H1 (cell line): ENCODE results near the gene CFAP210.

Experiments
- CTCF ChIP-seq, 3 experiments: IDR thresholded peaks; 1 replicate in 2 of 3; 2 replicates in 1 of 3; pipeline versions ENCODE4 v1.5.1 to v1.6.1; 2011; ENCODE audit warnings: low read length in 3 of 3, mild to moderate bottlenecking in 3 of 3, inconsistent platforms in 2 of 3, low read depth in 1 of 3, moderate library complexity in 1 of 3; ENCODE audit not compliant: insufficient read depth in 1 of 3; ENCODE audit errors: control extremely low read depth in 1 of 3
- EGR1 ChIP-seq: IDR thresholded peaks from 2 replicates; pipeline ENCODE4 v1.6.1; 2011; ENCODE audit warnings: low read depth, low read length, borderline replicate concordance
- EP300 ChIP-seq, 2 experiments: IDR thresholded peaks; 1 replicate in 1 of 2; 2 replicates in 1 of 2; pipeline ENCODE4 v1.6.1; 2011 to 2012; ENCODE audit warnings: low read depth in 2 of 2, low read length in 2 of 2, mild to moderate bottlenecking in 2 of 2, borderline replicate concordance in 1 of 2, inconsistent platforms in 1 of 2, moderate library complexity in 1 of 2
- EZH2 ChIP-seq: fragments of 200-600 bp; sonication (generic); IDR thresholded peaks from 2 replicates; pipeline ENCODE4 v1.7.1; 2012; ENCODE audit warnings: low read depth, mild to moderate bottlenecking, moderate library complexity, low read length, inconsistent platforms; ENCODE audit not compliant: severe bottlenecking
- JUN ChIP-seq: IDR thresholded peaks from 2 replicates; pipeline ENCODE4 v1.6.1; 2011; ENCODE audit warnings: low read depth, mild to moderate bottlenecking, improper control_type of control experiment, low read length
- JUND ChIP-seq: IDR thresholded peaks from 2 replicates; pipeline ENCODE4 v1.6.1; 2011; ENCODE audit warnings: mild to moderate bottlenecking, improper control_type of control experiment, low read length
- MAFK ChIP-seq: IDR thresholded peaks from 2 replicates; pipeline ENCODE4 v1.6.1; 2012; ENCODE audit warnings: low read depth, mild to moderate bottlenecking, improper control_type of control experiment, low read length
- POLR2A ChIP-seq, 2 experiments: IDR thresholded peaks; 1 replicate in 1 of 2; 2 replicates in 1 of 2; pipeline ENCODE4 v1.6.1; 2011; ENCODE audit warnings: low read depth in 2 of 2, low read length in 2 of 2, mild to moderate bottlenecking in 2 of 2; ENCODE audit errors: control extremely low read depth in 1 of 2
- SIRT6 ChIP-seq: IDR thresholded peaks from one replicate; pipeline ENCODE4 v1.7.1; 2012; ENCODE audit warnings: low read length, inconsistent platforms
- SIX5 ChIP-seq: IDR thresholded peaks from 2 replicates; pipeline ENCODE4 v1.6.1; 2011; ENCODE audit warnings: mild to moderate bottlenecking, low read depth, low read length

DNA sequence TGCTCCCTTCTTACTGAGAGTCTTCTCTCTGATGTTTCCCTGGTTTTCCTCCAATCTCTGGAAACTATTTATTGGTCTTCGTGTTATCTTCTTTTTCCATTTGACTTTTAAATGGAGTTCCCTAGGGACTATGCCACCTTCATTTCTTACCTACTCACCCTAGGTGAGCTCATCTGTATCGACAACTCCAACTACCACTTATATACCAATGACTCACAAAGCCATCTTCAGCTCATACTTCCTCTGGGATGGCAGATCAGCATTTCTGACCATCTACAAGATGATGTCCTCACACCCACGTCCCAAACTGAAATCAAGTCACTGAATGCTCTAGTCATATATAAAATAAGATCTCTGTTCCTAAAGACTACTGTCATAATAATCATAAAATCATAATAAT, 40.6 kb downstream of the CFAP210 start:
- TF ChIP-seq CTCF (IDR thresholded peaks at IDR 0.05; ENCODE audit: control extremely low read depth in 1 of 3, insufficient read depth in 1 of 3, low read depth in 1 of 3, low read length in 3 of 3) (no peak), JUN (no peak), EP300 (IDR thresholded peaks at IDR 0.05; ENCODE audit: borderline replicate concordance in 1 of 2, low read depth in 2 of 2, low read length in 2 of 2) (no peak), MAFK (no peak), EZH2 (no peak), EGR1 (no peak), SIX5 (no peak), JUND (no peak), POLR2A (IDR thresholded peaks at IDR 0.05; ENCODE audit: control extremely low read depth in 1 of 2, low read depth in 2 of 2, low read length in 2 of 2) (no peak), SIRT6 (no peak)
